ENCODE results near the gene PLEKHG3.

DNA sequence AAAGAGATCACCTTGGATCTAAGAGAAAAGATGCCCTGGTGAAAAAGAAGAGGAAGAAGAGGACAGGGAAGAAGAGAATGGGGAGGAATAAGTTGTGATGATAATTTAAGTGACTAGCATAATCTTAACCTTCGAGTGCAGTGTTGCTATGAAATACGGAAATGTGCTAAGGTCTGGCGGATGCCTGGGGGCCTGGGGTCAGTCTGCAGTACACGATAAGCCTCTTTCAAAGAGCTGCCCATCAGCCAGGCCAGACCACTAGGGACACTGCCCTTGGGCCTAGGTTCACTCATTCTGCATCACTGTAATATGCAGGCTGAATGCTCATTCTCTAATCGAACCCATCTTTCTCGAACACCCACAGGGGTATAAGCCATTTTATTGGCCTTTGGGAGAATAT lies 83.4 kb downstream of the PLEKHG3 start:
- no peak for TF ChIP-seq RAD21 (IDR thresholded peaks at IDR 0.05; ENCODE audit: low read depth)
- TF ChIP-seq YY1 (IDR thresholded peaks at IDR 0.05; ENCODE audit: low read depth), result no peak
- no peak for TF ChIP-seq NFIC (IDR thresholded peaks at IDR 0.05)
- TF ChIP-seq ZBTB7A (IDR thresholded peaks at IDR 0.05; ENCODE audit: low read depth), result no peak
- TF ChIP-seq REST (IDR thresholded peaks at IDR 0.05; ENCODE audit: low read depth), result no peak
- TF ChIP-seq TAF1 (IDR thresholded peaks at IDR 0.05; ENCODE audit: low read depth), result no peak
- no peak for TF ChIP-seq EP300 (IDR thresholded peaks at IDR 0.05; ENCODE audit: borderline replicate concordance)
- TF ChIP-seq CREB1 (IDR thresholded peaks at IDR 0.05; ENCODE audit: low read depth), result no peak
- no peak for TF ChIP-seq CEBPB (IDR thresholded peaks at IDR 0.05)
- no peak for TF ChIP-seq TEAD4 (IDR thresholded peaks at IDR 0.05)
